GM18907 (cell line): ENCODE results near the gene USP26.
"Not testable (repeated sequence)": the region's sequence is repeated elsewhere in the genome, so short reads cannot be mapped to it uniquely, and the experiment has no call there.

ENCODE experiments used
- ATAC-seq: cut with Tn5 transposase; IDR thresholded peaks from one replicate; pipeline ENCODE4 v1.9.1; 2021; ENCODE audit warnings: mild to moderate bottlenecking, moderate library complexity; ENCODE audit not compliant: unreplicated experiment

USP26 gene, protein sequence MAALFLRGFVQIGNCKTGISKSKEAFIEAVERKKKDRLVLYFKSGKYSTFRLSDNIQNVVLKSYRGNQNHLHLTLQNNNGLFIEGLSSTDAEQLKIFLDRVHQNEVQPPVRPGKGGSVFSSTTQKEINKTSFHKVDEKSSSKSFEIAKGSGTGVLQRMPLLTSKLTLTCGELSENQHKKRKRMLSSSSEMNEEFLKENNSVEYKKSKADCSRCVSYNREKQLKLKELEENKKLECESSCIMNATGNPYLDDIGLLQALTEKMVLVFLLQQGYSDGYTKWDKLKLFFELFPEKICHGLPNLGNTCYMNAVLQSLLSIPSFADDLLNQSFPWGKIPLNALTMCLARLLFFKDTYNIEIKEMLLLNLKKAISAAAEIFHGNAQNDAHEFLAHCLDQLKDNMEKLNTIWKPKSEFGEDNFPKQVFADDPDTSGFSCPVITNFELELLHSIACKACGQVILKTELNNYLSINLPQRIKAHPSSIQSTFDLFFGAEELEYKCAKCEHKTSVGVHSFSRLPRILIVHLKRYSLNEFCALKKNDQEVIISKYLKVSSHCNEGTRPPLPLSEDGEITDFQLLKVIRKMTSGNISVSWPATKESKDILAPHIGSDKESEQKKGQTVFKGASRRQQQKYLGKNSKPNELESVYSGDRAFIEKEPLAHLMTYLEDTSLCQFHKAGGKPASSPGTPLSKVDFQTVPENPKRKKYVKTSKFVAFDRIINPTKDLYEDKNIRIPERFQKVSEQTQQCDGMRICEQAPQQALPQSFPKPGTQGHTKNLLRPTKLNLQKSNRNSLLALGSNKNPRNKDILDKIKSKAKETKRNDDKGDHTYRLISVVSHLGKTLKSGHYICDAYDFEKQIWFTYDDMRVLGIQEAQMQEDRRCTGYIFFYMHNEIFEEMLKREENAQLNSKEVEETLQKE

DNA sequence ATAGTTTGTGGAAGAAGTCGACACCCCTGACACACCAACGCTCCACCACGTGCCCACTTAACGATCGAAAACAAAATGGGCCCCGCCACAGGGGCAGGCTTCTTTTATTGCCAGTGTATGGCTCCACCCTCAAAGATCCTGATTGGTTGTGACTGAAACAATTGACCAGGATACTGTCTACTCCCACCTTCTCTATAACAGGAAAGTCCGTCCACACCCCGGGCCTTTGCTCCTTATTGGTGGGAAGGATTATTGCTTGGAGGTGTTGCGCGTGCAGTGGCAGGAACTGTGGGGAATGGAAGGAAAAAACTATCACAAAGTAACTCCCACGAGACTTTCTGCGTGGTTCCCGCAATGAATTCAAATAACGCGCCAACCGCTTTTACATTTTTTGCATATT lies at the start of gene USP26:
Gene USP26, minus strand, starts transcription at position 79 of the 400 bp plus-strand sequence. CDS start 68,889 bp downstream, outside the sequence.
- ATAC-seq = no peak

DNA sequence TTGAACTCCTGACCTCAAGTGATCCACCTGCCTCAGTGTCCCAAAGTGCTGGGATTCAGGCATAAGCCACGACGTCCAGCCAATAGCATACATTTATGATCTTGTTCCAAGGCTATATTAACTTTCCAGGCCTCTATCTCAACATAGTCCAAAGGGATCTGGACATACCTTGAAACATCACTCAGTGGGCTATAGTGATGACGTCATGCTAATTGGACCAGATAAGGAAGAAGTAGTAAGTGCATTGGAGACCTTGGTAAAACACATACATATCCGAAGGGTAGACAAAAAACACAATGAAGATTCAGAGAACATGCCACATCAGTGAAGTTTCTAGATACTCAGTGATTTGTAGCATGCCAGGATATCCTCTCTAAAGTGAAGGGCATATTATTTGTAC lies 37.4 kb upstream of the USP26 start:
- ATAC-seq = no peak

DNA sequence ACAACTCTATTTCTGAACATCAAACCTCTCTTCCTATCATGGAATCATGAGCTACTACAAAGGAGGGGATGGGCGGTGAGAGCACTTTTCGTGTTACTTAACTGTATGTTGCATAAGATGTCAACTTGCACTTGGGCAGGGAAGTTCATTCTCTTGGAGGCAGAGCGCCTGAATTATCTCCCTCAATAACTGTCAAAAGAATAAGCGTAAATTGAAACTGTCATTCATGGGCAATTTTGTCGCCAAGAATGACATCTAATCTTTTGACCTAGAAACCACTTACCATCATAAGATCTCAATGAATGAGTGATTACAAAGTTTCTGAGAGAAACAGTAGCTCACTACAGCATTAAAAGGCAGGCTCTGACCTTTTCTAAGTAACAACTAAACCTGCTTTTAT lies 23.5 kb upstream of the USP26 start:
- ATAC-seq = no peak

DNA sequence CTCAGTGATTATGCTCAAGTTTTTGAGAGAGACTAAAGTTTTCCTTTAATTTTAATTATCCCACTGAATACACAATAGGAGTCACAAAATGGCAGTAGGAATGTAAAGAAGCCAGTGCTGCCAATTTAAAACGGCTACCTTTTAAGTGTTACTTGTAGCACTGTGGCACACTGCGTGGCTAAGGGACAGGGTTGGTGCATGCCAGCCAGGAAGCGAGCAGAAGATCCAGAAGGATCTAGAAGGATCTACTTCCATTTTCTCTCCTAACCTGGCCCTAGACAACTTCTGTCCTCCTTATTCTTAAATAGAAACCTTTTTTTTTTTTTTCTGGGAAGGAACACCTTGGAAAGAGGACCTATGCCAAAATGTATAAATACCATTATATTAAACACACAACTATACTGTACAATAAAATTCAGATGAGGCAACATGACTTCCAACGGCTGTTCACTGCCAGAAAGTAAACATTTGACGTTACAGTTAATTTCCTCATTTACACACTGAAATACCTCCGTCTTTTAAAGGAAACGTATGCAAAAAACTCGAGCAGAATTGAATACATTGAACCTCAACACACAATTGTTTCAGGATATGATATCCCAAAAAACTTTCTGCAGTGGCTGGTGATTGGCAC lies 2.7 kb downstream of the USP26 start:
- ATAC-seq = no peak

DNA sequence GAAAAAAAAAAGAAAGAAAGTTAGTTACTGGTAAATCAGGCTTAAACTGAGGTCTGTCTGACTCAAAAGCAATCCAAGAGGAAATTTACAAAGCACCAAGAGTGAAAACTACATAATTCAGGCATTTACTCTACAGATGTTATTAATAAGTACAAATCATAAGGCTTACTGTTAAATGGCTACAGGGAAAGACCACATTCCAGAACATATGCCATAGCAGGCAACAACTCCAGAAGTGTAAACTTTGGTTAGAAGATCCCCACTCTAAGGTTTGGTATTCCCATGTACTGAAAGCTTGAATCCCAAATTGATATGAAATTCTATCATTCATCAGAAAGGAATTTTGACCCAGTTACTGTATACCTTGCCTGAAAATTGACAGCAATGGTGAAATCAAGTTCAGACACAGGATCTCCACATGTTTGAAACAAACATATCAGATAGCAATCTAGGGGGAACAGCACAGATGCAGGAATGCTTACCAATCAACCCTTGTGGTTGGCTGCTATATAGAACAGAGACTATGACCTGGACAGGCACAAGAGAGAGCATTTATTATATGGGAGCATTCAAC lies 6.6 kb downstream of the USP26 start:
- no peak for ATAC-seq

DNA sequence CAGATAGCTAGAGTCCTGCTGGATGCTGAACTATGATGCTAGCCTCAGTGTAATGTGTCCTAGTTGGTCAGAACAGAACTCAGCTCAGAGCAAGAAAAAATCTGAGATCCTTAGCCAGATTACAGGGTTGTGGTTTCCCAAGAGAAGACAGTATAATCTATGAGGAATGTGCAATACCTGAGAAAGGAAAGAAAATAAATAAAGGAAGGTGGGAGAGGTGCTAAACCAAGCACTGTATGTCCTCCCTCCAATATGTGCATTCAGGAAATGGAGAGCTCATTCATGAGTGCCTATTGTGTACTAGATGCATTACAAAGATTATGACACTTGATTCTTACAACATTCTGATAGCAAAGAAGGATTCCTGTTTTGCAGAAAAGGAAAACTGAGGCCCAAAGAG lies 7.5 kb downstream of the USP26 start:
- no peak for ATAC-seq

DNA sequence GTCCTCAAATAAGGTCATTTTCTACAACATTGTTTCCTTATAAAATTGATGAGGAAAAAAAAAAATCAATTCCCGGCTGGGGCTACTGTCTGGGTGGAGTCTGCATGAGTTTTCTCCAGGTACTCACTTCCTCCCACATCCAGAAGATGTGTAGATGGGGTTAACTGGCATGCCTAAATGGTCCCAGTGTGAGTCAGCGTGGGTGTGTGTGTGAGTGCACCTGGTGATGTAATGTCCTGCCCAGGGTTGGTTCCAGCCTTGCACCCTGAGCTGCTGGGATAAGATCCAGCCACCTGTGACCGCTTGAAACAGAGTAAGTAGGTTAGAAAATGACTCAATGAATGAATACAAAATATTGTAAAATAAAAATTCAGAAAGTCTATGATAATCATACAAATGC lies 11.1 kb downstream of the USP26 start:
- no peak for ATAC-seq

DNA sequence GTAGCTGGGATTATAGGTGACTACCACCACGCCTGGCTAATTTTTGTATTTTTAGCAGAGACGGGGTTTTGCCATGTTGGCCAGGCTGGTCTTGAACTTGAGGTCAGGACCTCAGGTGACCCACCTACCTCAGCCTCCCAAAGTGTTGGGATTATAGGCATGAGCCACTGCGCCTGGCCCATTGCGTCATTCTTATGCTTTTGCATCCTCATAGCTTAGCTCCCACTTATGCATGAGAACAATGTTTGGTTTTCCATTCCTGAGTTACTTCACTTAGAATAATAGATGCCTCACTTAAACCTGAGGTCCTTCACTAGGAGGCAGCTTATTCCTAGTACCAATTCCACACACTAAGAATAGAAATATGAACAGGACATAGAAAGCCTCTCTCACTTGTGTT lies 11.9 kb downstream of the USP26 start:
- not testable (repeated sequence) for ATAC-seq

DNA sequence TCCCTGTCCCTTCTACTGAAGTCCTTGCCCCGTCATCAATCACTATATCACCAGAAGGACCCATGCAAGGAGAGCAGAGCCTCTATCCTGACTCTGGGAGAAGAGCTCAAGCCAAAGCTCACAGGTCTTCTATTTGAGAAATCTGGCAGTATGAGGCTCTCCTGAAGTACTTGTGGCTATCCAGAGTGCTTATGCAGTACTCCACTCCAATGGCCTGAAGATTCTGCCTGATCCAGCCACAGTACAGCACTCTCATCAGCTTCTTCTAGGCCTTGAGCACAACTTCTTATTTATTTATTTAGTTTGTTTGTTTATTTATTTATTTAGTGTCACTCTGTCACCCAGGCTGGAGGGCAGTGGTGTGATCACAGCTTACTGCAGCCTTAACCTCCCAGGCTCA lies 13.0 kb downstream of the USP26 start:
- ATAC-seq = no peak

DNA sequence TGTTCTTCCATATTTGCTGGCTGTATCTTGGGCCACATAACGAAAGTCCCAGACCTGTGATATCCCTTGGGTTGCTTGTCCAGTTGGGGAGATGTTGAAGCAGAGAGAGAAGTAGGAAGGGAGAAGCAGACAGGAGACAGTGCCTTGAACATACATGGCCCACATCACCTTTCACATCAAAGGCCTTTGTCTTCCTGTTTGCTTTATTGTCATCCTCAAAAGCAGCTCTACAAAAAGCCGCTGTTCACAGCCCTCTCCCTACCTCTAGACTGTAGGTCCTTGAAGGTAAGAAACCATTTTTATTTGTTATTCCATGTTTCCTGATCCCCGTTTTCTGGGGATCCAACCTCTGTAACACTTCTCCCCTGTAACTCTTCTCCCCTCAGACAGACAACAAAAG lies 14.9 kb downstream of the USP26 start:
- ATAC-seq = no peak

DNA sequence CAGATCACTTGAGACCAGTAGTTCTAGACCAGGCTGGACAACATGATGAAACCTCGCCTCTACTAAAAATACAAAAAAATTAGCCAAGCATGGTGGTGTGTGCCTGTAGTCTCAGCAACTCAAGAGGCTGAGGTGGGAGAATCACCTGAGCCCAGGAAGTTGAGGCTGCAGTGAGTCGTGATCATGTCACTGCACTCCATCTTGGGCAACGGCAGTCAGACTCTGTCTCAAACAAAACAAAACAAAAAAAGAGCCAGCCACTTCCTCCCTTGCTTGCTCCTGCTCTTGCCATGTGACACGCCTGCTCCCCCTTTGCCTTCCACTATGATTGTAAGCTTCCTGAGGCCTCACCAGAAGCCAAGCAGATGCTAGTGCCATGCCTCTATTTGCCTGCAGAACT lies 19.1 kb downstream of the USP26 start:
- not testable (repeated sequence) for ATAC-seq

DNA sequence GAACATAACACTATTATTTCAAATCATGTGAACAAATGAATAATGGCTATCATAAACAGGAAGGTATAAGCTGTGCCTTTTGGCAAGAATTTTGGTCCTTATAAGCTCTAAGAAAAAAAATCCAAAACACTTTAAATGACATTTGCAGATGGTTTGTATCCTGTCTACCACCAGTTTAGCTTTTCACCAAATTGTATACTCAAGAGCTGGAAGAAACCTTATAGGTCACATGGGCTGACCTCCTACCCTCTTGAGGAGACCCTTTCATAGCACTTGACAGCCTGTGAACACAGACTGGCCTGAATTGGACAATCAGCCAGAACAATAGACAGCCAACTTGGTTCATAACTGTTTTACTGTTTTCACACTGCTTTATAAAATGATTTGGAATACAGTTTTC lies 24.3 kb downstream of the USP26 start:
- ATAC-seq = no peak

DNA sequence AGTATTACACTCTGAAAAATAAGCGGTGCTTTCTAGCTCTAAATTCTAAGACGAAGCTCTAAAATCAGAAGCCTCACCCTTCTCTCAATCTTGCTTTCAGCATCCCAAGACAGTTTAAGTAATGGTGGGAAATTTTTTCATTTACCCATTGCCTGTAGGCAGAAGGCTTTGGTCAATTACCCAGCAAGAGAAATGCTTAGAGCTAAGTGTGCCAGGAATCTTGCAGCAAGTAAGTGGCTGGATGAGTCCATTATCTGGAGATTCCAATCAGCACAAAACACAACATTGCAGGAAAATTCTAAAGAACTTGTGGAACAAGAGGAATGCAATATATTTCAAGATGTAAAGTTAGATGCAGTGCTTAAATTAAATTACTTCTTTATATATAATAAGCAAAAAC lies 28.4 kb downstream of the USP26 start:
- ATAC-seq = no peak

DNA sequence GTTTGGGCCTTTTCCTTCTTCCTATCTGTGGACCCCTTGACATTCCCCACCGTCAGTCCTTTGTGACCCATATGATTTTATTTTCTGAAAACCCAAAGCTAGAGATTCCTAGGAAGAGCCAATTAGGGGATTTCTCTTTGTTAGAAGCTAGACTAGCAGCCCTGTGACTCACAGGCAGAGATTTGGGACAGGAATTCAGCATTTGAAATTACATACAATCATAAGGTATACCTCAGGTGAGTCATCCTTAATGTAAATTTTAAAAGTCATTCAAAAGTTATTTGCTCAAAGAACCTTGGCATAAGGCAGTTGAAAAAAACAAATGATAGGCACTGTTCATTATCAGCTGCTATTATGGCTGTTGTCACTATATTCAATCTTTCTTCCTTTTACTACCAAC lies 40.6 kb downstream of the USP26 start:
- ATAC-seq = no peak

DNA sequence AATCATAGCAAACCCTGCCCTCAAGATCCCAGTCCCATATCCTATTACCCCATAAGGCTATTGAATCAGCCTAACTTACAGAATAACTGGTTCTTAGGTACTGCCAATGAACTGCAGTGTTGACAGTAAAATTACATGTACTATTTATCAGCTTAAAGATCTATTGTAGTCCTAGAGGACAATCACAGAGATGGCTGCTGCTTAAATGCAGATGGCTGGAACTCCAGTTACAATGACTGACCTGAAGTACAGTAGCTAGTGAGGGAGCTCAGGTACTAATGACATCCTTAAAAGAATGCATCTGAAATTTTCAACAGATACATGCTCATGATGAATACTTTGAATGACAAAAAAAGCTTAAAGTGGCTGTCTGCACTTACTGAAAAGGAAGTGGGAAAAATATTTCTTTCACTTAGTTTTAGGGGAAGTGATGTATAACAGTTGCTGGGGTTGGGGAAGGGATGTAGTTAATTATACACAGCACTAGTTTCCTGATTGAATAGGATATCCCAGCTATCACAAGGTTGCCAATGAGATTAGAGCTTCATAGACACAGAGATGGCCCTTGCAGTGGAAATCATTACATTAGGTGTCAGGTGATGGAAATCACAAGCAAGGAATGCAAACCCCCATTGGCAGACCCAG lies 42.0 kb downstream of the USP26 start:
- ATAC-seq = no peak

DNA sequence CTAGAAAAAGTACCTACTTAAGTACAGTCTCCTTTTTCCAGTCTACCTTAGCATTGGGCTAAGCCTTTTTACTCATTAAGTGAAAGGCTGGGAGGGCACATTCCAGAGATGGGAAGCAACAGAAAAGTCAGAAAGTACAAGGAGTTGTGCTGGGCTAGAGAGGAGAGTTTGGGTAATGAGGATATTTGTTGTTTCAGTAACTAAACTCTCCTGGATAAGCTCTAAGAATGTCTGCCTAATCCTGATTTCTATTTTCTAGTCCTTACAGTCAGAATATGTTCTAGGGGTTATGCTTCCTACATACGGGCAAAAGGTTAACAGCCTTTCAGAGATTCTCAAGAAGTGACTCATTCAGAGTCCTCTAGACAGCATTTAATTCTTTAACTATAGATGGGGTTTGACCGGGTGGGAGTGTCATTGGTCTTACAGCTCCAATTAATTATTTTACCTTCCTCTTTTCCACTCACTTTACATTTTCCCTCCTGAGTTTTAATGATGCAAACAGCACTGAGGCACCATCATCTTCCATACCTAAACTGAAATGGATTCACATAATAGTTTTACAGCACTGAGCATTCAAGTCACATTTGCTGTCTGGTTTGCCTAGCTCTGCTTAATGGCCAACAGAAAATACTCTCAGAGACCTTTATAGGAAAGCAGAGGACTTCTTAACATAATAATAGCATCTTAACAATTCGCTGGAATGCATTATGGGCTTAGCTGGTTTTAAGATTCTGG lies 42.9 kb downstream of the USP26 start:
- no peak for ATAC-seq

DNA sequence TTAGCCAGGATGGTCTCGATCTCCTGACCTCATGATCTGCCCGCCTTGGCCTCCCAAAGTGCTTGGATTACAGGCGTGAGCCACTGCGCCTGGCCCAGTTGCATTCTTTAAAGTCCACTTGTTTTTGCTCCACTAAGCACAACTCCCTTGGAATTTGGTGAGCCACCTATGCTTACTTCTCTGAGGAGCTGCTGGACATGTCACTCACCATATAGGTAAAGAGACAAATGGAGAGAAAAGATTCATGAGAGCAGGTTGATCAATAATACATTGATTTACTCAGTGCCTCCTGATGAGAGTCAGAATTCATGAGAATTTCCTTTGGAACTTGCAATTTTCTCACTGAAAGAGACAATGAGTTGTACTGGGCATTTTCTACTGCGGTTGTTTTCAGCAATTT lies 48.2 kb downstream of the USP26 start:
- no peak for ATAC-seq

DNA sequence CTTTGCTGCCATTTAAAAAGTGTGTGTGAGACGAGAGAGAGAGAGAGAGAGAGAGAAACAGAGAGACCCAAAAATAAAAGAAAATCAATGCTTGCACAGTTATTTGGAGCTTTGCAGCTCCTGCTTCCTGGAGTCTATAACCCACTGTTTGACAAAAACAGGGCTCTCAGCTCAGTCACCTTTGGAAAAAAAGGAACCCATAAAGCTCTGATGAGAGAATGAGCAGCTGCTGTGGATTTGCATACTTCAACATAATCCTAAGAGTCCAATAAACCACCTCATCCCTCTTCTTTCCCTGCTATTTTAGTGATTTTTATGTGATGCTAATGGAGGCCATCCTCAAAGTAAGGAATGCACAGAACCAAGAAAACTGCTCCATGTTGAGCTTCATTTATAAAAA lies 50.3 kb downstream of the USP26 start:
- no peak for ATAC-seq

DNA sequence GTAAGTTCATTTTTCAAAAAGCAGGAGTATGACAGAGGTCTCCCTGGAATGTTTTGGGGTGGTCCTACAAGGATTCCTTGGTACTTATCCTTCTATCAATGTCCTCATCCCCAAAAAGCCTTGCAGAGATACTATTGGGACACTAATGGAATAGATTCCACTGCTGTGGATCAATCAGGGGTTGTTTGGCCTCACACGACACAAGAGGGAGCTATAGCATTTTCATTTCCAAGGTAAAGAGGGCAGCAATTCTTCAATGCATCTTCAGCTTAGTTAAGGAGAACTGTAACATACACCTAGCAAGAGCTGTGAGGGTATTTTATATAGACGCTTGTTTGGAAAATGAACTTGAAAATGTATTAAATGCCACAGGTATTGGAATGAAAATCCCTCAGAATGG lies 50.9 kb downstream of the USP26 start:
- no peak for ATAC-seq
